Measurements from ENCODE around the gene SEMA5B. TPM values are rescaled to one million over a fixed set of nuclear protein-coding genes. Genes with fewer than 3 reads are reported as not detected.
A peak's percentile ranks its signal among the peaks of the same experiment; 100 is the strongest.

Gene SEMA5B
- total RNA-seq, 1 experiment from 2014 or later, result not detected

DNA sequence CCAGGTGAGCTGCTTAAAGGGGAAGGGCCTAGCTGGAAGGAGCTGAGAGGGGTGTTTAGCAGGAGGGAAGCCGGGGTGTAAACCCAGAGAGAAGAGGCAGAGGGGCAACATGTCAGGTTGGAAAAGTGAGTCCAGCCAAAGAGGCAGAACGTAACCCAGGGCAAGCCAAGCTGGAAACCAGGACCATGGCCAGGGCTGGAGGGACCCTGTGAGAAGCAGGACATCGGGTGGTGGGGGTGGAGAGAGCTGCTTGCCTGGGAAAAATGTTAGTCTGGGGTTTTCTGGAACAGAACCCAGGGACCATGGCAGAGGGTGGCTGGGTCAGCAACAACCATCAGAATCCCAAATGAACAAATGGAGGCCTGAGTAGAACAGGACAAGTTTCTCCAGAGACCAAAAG is 32.6 kb downstream of the SEMA5B start:
- DNase-seq (ENCODE audit: low read depth), result no peak

DNA sequence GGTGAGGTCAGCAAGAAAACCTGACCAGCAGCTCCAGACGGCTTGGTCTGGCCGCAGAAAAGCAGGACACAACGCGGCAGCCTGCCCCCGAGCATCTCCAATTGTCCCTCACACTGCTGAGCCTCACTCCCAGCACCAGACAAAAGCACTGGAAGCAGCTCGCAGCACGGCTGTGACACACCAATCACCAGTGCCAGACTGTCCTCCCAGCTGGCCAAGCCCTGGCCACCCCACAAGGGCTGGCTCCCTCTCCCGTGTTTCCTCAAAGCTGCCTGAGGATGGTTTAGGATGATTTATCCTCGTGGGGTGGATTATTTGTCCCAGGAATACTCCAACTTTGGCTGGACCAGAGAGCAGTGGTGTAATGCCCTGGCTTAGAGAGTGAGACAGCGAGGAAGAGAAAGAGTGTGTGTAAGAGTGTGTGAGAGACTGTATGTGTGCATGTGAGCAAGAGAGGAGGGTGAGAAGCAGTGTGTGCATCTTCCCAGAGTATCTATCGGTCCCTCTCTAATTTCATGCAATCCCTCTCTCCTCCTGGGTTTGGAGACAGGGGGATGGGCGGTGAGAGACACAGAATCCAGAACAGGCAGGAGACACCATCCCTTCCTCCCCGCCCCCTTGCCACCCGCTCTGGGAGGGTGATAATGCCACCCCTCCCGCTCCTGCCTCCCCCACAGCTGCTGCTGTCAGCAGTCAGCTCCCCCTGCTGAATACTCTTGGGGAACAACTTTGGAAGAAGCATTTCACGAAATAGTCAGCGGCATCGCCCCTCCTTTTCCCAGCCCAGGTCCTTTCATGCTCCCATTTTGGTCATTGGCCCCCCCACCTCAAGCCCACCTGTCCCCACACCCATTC is 34.2 kb downstream of the SEMA5B start:
- no peak for DNase-seq (ENCODE audit: low read depth)

DNA sequence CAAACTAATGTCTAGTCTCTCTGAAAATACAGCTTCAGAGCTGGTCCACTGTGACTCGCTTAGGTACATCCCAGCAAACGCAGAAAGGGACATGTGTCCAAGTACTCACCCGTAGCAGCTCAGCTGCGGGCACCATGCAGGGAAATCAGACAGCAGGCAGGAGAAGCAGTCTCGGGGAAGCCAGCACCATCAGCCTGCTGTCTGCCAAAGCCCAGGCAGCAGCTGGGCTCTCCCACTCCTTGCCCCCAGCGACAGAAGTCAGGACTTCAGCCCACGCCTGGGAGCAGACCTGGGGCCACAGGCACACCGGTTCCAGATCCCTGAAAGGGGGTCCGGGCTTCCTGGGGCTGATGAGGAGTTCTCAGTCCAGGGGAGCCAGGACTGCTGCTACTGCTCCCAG is 34.9 kb downstream of the SEMA5B start:
- no peak for DNase-seq (ENCODE audit: low read depth)

DNA sequence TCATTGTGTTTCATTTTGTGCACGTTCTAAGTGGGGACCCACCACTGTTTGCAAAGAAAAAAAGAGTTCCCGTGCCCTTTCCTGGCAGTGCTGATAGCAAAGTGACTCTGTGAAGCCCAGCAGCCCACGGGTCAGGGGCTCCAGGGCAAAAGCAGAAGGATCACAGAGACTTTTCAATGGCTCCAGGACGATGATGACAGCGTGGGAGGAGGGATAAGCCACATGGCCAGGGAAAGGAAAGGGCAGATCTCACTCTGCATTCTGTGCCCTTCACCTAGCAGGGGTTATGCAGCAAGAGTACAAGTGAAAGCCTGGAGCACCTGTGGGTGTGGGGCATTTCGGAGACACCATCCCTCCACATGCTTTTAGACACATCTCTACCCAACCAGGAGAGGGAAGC is 35.4 kb downstream of the SEMA5B start:
- no peak for DNase-seq (ENCODE audit: low read depth)

DNA sequence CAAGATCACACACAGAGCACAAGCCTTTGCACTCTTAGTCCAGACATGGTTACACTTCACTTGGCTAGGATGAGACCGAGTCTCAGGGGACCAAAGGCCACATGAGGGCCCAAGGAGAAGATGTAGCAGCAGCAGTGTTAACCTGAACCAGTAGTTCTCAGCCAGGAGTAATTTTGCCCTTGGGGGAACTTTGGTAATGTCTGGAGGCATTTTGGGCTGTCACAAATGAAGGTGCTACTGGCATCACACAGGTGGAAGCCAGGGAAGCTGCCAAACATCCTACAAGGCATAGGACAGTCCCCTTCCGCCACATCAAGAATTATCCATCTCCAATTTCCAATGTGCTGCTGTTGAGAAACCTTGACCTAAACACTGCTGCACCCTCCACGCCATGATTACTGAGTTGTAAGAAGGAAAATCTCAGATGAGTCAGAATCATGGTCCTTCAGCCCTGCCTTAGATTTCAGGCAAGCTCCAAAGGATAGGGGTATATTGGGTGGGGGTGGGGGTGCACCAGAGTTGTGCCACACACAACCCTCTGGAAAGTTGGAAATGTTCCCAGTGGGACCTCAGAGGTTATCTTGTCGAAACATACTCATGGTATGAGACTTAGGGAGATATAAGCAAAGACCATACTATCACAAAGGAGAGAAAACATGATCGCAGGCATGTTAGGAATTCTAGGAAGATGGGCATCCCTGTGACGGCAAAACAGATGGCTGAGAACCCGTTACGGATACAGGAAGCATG is 36.2 kb downstream of the SEMA5B start:
- no peak for DNase-seq (ENCODE audit: low read depth)

DNA sequence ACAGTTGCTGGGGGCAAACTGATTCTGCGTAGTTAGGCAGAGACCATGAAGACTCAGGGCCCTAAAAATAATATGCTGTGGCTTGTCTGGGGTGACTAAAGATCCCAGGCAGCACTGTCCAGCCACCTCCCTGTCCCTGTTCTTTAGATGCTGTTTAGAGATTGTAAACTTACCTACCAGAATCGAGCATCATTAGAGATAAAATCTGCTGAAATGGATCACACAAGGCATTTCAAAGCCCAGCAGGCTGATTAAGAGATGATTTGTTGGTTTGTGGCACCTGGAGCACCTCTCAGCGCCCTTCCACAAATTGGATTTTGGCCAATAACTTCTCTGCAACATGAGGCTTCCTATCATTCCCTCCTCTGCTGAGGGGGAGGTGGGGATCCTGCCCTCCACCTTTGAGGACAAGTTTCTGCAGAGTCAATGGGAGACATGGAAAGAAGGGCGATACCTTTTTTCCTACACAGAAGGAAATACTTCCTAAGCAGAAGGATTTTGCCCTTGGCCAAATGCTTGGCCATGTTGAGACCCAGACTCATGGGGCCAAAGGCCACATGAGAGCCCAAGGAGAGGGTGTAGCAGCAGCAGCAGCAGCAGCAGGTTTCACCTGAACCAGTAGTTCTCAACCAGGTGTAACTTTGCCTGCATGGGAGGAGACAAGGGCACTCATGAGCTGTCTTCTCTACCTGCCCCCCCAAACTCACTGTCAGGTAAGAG is 37.5 kb downstream of the SEMA5B start:
- DNase-seq (ENCODE audit: low read depth), result no peak

DNA sequence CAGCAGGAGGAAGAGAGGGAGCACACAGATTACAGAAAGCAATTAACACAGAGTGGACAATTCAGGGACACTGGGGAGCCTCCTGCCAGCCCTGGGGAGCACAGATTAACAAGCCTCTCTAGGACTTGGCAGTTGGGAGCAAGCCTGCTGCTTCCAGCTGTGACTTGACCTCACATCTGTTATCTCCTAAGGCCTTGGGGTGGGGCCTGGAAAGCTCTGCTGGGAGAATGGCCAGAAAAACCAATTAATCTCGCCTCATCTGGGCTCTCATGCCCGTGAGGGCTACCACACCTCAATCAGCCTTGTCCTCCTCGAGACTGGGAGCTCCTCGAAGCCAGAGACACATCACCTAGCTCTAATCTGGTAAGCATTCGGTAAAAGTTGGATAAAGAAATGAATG is 39.1 kb downstream of the SEMA5B start:
- DNase-seq (ENCODE audit: low read depth), result no peak

DNA sequence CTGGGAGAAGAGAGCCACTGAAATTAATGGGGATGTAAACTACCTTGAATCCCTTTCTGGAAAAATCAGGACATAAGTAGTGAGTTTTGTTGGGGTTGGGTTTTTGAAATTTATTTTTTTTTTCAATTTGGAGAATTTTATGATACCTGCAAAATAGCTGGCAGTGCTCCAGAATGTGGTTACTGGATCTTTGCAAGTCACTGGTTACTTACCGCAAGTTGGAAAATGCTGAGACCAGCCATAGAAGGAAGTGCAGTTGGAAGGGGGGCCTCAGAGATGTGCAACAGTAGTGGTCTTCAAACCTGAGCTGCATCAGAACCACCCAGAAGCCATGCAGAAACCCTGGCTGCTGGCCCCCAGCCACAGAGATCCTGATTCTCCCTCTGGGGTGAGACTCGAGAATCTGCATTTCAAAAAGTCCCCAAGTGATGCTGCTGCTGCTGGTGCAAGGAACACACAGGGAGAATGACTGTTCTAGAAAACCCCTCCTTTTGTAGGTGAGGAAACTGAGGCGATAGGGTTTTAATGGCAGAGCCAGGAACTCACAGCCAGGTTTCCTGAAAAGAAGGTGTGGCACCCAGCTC is 39.7 kb downstream of the SEMA5B start:
- no peak for DNase-seq (ENCODE audit: low read depth)

DNA sequence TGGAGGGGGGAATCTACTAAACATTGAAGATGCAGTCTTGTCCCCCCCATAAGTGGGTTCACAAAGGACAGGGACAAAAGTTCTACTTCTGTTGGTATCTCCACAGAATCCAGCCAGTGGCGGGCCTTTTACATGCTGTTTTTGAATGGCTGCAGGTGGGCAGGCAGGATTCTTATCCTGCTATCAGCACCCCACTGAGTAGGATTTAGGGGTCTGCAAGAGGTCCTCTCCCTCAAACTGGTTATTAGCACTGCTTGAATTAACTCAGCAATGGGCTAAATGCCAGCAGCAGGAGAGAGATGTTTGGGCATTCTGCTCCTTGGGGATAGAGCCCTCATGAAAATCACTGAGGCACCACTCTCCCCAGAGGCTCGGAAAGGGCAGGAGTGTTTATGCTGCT is 40.3 kb downstream of the SEMA5B start:
- no peak for DNase-seq (ENCODE audit: low read depth)

DNA sequence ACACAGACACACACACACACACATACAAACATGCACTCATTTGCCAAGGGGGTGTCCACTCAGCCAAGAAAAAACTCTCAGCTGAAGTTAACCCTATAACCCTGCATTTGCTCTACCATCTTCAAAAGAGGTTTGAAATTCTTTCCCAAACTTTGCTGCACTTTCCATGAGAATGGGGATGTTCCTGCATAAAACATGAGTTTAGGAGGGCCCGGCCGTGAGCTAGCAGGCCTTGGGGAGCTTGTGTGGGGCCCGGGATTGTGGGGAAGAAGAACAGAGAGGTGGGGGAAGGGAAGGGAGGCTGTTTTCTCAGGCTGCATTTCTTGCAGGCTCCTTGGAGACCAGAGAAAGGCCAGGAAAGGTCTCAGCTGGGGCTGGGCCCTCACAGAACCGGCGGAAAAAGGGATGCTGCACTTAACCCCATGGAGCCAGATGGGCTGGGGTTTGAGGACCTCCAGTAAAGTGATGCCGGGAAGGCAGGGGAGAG is 40.8 kb downstream of the SEMA5B start:
- DNase-seq (ENCODE audit: low read depth), result no peak

DNA sequence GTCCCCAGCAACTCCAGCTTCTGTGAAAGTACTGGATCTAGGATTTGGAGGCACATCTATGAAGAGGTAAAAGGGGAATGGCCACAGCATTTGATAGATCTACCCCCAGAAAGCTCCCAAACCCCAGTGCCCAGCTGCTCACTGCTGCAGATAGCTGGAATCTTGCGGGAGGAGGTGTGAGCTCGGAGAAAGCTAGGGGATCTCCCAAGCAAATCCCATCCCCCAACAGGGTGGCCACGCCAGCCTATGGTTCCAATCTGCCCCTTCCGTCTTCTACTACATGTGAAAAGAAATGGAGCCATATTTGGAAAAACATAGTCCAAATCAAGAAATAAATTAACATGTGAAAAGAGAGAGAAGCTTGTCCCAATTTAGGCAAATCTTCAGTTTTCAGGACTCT is 42.0 kb downstream of the SEMA5B start:
- DNase-seq (ENCODE audit: low read depth), result no peak

DNA sequence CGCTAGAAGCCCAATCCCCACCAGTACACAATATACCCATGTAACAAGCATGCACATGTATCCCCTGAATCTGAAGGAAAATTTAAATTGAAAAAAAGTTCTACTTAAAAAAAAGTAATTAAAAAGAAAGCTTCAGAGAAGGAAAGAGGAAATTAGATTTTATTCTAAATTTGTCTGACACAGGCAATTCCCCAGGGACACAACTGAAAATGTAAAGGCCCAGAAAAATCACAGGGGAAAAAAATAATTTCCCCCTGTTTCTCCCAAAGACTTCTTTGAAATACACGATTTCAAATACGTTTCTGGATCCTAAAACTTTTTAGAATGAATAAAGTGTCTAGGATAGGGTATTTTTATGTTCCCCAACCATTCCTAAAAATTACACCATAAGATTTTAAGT is 42.9 kb downstream of the SEMA5B start:
- no peak for DNase-seq (ENCODE audit: low read depth)

DNA sequence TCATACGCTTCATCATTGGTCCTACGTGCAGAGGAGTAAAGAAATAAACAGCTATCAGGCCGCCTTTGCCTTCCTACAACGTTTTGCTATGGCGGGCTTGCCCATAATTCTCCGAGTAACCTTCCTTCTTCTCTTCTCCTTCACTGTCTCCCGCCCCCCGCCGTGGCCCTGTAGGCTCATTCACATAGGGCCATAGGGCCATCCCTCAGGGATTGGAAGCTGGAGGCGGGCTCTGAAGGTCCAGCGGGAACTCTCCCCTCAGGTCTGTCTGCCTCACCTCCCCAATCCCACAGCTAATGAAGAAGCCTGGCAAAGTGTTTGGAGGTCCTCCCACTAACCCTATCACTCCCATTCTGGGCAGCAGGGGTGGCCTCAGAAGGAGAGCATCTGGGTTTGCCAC is 43.6 kb downstream of the SEMA5B start:
- DNase-seq (ENCODE audit: low read depth), result no peak

DNA sequence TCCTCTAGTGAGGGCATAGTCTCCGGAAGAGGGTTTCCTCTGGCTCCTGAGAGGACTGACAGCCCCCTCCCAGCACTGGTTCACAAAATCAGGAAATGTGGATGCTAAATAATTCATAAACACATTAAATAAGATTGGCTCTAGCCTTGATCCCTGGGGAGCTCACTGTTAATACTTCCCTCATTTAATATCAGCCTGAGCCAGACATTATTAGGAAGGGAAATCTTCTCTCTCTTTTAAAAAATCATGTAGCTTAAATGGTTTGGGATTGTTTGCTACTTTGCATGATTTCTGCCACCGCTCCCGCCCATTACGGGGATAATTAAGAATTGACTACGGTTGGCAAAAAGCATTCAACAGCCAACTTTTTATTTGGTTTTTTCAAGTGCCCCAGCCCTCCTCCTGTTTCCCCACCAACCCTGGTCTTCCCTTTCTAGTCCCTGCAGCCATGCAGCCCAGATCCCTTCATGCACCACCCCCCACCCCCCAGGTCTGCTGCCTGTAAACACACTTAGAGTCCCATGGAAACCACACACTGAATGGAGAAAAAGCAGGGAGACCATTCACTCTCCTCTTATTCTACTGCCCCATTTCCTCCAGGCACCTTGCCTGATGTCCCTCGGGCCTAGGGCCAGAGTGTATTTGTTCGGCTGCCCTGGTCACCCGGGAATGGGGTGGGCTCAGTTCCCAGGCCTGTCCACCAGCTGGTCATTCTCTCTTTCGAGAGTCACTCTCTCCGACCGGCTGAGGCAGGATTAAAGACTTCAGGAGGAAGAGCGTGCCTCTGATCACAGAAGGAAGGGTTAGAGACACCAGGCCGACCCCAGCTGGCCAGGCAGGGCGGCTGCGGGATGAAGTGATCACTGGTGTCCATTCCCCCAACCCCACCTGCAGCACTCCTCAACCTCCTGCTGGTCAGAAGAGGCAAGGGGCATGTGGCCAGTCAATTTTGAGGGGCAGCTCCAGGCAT is 45.1 kb downstream of the SEMA5B start:
- peak; percentile 35 for DNase-seq (ENCODE audit: low read depth)

DNA sequence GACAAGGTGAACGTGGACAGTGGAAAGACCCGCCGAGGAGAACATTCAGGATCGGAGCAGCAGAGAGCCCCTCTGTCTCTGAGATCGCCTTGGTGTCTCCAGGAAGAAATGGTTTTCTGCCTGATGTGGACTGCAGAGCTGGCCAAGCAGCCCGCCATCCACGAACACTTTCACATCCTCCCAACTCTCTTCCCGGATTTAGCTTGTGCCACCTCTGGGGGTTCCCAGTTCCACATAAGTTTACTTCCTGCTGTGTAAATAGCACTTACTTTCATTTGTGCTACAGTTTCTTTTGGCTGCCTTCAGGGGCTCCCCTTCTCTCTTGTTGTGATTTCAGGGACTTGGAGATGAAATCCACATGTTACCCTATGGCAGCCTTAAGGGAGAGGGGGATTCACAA is 48.4 kb downstream of the SEMA5B start:
- DNase-seq (ENCODE audit: low read depth), result no peak

DNA sequence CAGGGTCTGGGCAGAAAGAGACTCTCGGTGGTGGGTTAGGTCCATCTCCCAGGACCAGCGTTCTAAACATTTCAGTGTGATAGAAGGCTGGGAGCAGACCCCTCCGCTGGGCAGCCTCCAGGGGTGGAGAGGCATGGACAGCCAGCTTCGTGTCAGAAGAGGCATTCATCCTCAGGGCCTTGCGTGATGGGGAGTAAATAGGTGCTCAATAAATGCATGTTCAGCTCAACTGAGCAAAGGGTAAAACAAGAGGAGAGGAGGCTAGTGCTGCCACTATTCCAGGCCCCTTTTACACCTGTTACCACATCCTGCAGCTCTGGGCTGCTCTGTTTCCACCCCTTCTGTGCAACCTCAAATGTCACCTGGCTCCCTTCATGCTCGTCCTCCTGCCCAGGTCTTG is 49.0 kb downstream of the SEMA5B start:
- no peak for DNase-seq (ENCODE audit: low read depth)

DNA sequence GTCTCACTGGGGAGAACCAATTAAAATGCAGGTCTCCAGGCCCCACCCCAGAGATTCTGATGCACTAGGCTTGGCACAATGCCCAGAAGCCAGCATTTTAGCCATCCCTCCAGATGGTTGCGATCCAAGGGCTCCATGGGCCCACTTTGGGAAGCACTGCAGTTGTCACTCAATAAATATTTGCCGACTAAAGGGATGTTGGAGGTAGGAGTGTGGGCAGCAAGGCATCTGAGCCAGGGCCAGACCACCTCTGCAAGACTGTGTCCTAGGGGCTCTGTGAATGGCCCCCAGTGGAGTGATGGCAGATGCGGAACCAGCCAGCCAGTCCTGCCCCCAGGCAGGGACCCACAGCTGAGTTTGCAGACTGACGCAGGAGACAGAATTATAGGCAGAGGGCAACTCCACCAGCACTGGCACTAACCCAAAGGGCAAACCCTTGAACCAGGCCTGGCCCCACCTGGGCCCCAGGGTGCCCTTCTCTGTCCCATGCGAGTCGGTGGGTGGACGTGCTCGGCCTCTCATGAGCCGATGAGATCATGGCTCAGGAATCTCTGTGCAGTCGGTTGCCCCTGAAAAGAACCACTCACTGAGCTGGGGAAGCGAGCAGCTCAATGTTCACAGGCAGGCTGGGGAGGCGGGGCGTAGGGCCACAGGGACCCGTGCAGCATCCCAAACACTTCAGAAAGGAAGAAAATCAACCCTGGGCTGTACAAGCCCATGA is 49.7 kb downstream of the SEMA5B start:
- peak; percentile 76 for DNase-seq (ENCODE audit: low read depth)

DNA sequence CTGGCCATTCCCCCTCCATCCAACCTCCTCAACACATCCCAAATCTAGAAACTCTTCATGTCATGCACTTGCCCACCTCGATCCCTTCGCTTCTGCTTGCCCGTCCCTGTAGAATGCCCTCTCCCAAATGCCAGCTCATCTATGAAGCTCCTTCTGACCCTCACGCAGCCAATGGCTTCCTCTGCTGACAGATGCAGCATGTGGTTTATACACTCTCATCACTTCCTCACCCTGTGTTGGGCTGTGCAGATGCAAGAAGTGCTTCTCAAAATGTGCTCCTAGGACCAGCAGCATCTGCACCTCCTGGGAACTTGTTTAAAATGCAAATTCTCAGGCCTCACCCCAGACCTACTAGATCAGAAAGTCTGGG is 51.7 kb downstream of the SEMA5B start:
- DNase-seq (ENCODE audit: low read depth), result no peak

DNA sequence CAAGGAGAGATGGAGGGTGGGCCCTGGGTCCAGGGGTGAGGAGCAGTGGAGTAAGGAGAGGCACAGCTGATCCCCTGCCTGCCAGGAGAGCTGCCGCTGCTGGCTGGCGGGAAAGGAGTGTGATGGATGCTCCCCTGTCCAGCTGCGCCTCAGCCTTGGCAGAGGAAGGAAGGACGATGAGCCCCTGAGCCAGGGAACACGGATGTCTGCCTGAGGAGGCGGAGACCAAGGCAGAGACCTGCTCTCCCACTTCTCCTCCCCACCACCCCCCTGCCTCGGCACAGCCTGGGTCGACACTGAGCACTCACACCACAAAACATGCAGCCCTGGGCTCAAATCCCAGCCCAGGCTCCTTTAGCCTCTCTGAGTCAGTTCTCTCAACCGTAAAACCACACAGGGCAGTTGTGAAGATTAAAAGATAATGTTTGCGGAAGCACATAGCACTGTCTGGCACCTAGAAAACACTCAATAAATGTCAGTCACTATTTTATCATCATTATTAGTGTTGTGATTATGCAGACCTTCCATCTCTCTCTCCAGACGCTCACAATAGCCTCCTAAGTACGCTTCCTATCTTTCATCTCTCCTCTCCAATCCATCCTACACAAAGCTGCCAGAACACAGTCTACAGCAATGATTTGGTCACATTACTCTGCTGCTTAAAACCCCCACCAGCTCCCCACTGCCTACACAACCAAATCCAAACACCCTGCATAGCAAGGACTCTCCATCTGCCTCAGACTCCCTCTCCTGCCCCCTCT is 52.2 kb downstream of the SEMA5B start:
- DNase-seq (ENCODE audit: low read depth), result peak; percentile 55

Data from HT1080 (cell line).